ENCODE data around the gene KLHL28. TPM values are rescaled to one million over a fixed set of nuclear protein-coding genes. Genes with fewer than 3 reads are reported as not detected.

The KLHL28 gene
- total RNA-seq, 1 experiment from 2014 or later: 11.2 TPM

DNA sequence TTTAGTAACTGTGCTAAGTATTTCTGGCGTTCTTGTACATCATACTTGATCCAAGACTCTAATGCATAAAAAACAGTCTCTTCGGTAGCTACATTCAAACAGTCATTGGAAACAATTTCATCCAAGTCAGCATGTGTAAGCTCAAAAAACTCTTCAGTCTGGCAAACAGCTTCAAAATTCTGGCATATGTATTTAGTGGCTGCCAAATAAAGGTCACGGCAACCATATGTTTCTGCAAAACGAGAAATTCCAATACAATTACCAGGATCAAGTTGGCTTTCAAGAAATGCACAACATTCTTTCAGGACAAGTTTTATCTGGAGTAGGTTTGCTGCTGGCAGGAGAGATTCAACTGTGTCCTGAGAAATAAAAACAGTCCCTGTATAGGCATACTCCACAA is 16.5 kb downstream of the KLHL28 start:
- ATAC-seq (no peak), DNase-seq (ENCODE audit: low read depth, low spot score) (no peak)
- Histone ChIP-seq H4K20me1 (ENCODE audit: insufficient read depth) (no peaks in the 10 kb centered on the region), H3K4me3 (replicated peaks in 1 of 2; ENCODE audit: low read depth in 1 of 2, low read length in 2 of 2) (no peak overlapping the region), H3K4me1 (ENCODE audit: control insufficient read depth in 1 of 2, insufficient read depth in 2 of 2, low read length in 2 of 2) (no peaks in the 10 kb centered on the region), H3K27ac (ENCODE audit: low read depth, low read length) (no peak overlapping the region), H3K4me2 (ENCODE audit: low read length) (no peak overlapping the region), H3K36me3 (ENCODE audit: control insufficient read depth in 1 of 2, insufficient read depth in 2 of 2, low read length in 2 of 2) (peaks cover 0 to 15% of the 10 kb centered on the region in 2 experiments; a peak in 2 of 4 replicates), H3K9me2 (ENCODE audit: insufficient read depth) (no peaks in the 10 kb centered on the region), H3K9me3 (ENCODE audit: control insufficient read depth in 1 of 2, insufficient read depth in 1 of 2, low read depth in 1 of 2, low read length in 2 of 2) (no peaks in the 10 kb centered on the region), H2AFZ (ENCODE audit: low read depth, low read length, poor library complexity, severe bottlenecking) (no peak overlapping the region), H3K27me3 (ENCODE audit: insufficient read depth, low read length) (no peaks in the 10 kb centered on the region), H3K9ac (ENCODE audit: low read length) (no peak overlapping the region), H3K79me2 (ENCODE audit: insufficient read depth, low read length) (peaks cover 30% of the 10 kb centered on the region)
- TF ChIP-seq POLR2AphosphoS5 (IDR thresholded peaks at IDR 0.05; ENCODE audit: low read depth, low read length): no peak
- TF ChIP-seq, protein P1, sequence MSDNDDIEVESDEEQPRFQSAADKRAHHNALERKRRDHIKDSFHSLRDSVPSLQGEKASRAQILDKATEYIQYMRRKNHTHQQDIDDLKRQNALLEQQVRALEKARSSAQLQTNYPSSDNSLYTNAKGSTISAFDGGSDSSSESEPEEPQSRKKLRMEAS (IDR thresholded peaks at IDR 0.05): no peak
- no peak for TF ChIP-seq EZH2phosphoT487 (IDR thresholded peaks at IDR 0.05; ENCODE audit: borderline replicate concordance)
- TF ChIP-seq FOSL1 (IDR thresholded peaks at IDR 0.05; ENCODE audit: low read depth): no peak
- TF ChIP-seq, protein P2, sequence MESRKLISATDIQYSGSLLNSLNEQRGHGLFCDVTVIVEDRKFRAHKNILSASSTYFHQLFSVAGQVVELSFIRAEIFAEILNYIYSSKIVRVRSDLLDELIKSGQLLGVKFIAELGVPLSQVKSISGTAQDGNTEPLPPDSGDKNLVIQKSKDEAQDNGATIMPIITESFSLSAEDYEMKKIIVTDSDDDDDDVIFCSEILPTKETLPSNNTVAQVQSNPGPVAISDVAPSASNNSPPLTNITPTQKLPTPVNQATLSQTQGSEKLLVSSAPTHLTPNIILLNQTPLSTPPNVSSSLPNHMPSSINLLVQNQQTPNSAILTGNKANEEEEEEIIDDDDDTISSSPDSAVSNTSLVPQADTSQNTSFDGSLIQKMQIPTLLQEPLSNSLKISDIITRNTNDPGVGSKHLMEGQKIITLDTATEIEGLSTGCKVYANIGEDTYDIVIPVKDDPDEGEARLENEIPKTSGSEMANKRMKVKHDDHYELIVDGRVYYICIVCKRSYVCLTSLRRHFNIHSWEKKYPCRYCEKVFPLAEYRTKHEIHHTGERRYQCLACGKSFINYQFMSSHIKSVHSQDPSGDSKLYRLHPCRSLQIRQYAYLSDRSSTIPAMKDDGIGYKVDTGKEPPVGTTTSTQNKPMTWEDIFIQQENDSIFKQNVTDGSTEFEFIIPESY (IDR thresholded peaks at IDR 0.05; ENCODE audit: extremely low read depth, insufficient replicate concordance, low read length): no peak
- TF ChIP-seq SIN3A (IDR thresholded peaks at IDR 0.05; ENCODE audit: low read depth): no peak
- TF ChIP-seq ZNF274 (IDR thresholded peaks at IDR 0.05; ENCODE audit: low read depth, low read length): no peak
- no peak for TF ChIP-seq JUND (IDR thresholded peaks at IDR 0.05)
- no peak for TF ChIP-seq ZFX (IDR thresholded peaks at IDR 0.05)
- TF ChIP-seq RAD21 (IDR thresholded peaks at IDR 0.05; ENCODE audit: low read depth): no peak
- TF ChIP-seq EZH2 (IDR thresholded peaks at IDR 0.05): no peak
- no peak for TF ChIP-seq EGR1 (IDR thresholded peaks at IDR 0.05; ENCODE audit: low read depth)
- no peak for TF ChIP-seq CBX3 (IDR thresholded peaks at IDR 0.05; ENCODE audit: low read depth)
- no peak for TF ChIP-seq ELF1 (IDR thresholded peaks at IDR 0.05; ENCODE audit: borderline replicate concordance, low read depth)
- BruUV-seq (replicated peaks): TSS peak; percentile 19
- RAD21 ChIA-PET (ENCODE audit: low non-redundant PET in 1 of 2, low total read pairs in 2 of 2, uncharacterized antibody in 2 of 2, unreplicated experiment in 2 of 2): no interaction called here
- CTCF ChIA-PET: no interaction called here
- intact Hi-C loops (cut with micrococcal nuclease): no loop called here
- POLR2A ChIA-PET: no interaction called here
